HG03469 (cell line): ENCODE data around the gene MMP23B.

Source experiments
- ATAC-seq: cut with Tn5 transposase; IDR thresholded peaks from one replicate; pipeline ENCODE4 v1.9.1; 2021; ENCODE audit warnings: mild to moderate bottlenecking, moderate library complexity, moderate number of reproducible peaks; ENCODE audit not compliant: unreplicated experiment

MMP23B gene

GRCh38 chr1:1618396-1619068, 13.4 kb upstream of the MMP23B start:
- ATAC-seq: no peak

- no peak for ATAC-seq
These were observed 12.0 kb upstream of the MMP23B start for GRCh38 chr1:1619917-1620361.

- no peak for ATAC-seq
These were observed 11.4 kb upstream of the MMP23B start for GRCh38 chr1:1620433-1621139.

GRCh38 chr1:1621173-1622009, 10.6 kb upstream of the MMP23B start:
- no peak for ATAC-seq

- no peak for ATAC-seq
These were observed 9.8 kb upstream of the MMP23B start for GRCh38 chr1:1622010-1622787.

- ATAC-seq: no peak
These were observed 9.2 kb upstream of the MMP23B start for GRCh38 chr1:1622788-1623094.

GRCh38 chr1:1623181-1623630, 8.8 kb upstream of the MMP23B start:
- no peak for ATAC-seq

GRCh38 chr1:1623631-1624442, 8.1 kb upstream of the MMP23B start:
- ATAC-seq: no peak

- ATAC-seq: no peak
These were observed 7.2 kb upstream of the MMP23B start for GRCh38 chr1:1624443-1625403.

- no peak for ATAC-seq
These were observed 6.6 kb upstream of the MMP23B start for GRCh38 chr1:1625404-1625775.

GRCh38 chr1:1625824-1626206, 6.2 kb upstream of the MMP23B start:
- ATAC-seq: no peak

GRCh38 chr1:1626207-1627141, 5.5 kb upstream of the MMP23B start:
- ATAC-seq: no peak

GRCh38 chr1:1627261-1627828, 4.6 kb upstream of the MMP23B start:
- ATAC-seq: no peak

- ATAC-seq: no peak
These were observed 3.9 kb upstream of the MMP23B start for GRCh38 chr1:1627829-1628753.

GRCh38 chr1:1628754-1629429, 3.1 kb upstream of the MMP23B start:
- ATAC-seq: no peak
